ENCODE data around the gene TAOK1.

DNA sequence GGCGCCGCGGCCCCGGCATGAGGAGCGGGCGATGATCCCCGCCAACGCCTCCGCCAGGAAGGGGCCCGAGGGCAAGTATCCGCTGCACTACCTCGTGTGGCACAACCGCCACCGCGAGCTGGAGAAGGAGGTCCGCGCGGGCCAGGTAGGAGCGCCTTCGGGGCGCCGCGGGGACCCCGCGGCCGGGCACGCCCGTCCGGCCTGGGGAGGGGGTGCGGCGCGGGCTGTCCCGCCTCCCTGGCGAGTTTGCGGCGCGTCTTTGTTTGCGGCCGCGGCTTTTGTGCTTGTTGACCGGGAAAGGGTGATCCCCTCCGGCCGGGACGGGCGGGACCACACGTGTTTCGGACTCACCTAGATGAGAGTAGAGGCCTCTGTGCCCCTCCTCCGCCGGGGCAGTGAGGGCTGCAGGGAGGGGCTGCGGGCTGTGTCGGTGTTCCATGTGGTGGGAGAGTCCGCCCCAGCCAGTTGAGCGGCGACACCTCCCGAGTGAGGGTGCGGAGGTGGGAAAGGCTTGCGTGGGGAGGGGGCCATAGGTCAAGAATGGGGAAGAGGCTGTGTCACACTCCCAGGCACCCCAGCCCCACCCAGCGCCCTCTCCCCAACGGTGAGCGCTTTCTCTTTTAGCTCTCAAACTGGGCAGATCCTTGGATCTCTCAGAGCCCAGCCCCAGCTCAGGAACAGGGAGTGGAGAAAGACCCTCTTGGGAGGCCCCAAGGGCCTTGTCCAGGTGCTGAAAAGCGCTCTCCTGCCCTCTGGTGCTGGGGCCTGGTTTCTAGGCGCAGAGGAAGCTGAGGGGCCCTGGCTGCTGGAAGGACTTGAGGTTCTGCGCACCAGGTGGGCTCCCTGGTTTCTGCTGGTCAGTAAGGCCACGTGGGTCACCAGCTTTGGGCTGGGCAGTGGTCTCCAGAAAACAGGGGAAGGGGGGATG, 203.7 kb downstream of the TAOK1 start:
- no peak for TF ChIP-seq CTCF (IDR thresholded peaks at IDR 0.05; ENCODE audit: low read depth, low read length, missing input control)
- TF ChIP-seq, protein P1, sequence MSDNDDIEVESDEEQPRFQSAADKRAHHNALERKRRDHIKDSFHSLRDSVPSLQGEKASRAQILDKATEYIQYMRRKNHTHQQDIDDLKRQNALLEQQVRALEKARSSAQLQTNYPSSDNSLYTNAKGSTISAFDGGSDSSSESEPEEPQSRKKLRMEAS (IDR thresholded peaks at IDR 0.05) = no peak

Data from liver (tissue), 2 donors.